GM19463 (cell line): ENCODE results near the gene SUSD5.

Experiments
- ATAC-seq: cut with Tn5 transposase; IDR thresholded peaks from one replicate; pipeline ENCODE4 v1.9.1; 2021; ENCODE audit warnings: mild to moderate bottlenecking, moderate library complexity; ENCODE audit not compliant: unreplicated experiment

The SUSD5 gene

DNA sequence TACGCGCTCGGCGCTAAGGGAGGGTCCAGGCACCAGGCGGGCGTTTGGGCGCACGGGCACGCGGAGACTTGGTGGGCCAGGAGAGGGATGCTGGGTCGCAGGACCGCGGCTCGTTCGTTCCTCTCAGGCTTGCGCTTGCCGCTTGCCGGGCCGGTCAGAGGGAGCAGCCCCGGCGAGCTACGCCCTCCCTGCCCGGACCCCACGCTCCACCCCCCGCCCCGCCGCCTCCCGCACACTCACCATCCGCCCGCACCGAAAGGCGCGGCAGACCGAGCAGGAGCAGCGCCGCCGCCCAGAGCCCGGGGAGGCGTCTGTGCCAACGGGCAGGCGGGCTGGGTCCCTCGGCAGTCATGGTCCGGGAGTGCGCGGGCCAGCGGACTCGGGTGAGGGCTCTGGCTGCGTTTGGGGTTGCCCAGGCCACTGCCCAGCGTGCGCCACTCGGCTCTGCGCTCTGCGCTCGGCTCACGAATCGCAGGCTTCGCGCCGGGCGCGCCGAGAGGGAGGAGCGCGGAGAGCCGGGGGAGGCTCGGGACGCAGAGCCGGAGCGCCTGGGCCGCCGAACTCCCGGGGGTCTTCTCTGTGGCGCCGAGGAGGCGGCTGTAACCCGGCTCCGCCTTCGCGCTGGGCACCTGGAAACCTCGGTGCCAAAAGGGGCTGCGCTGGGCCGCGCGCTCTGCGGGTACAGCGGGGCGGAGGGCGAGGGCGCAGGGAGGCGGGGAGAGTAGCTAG lies at the start of gene SUSD5:
TSS of gene SUSD5 (minus strand) at position 365 of the 729 bp plus-strand sequence. CDS start at position 352, 13 bp downstream.
- ATAC-seq, result no peak

- ATAC-seq, result no peak
These were observed 41.5 kb upstream of the SUSD5 start for GRCh38 chr3:33260104-33260503.

DNA sequence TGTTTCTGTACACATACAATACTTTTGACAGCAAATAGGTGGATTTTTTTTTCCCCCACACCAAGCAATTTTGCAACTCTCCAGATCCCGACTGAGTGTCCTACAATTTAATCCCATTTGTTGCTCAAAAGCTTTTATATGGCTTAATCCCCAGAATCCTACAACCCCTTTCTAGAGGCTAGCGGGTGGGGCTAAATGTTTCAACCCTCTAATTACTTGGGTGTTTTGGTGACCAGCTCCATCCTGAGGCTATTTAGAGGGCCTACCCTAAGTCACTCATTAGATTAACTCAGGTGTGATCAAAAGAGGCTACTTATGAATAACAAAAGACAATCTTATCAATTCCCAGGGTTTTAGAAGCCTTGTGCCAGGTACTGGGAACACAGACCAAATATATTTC lies 37.6 kb upstream of the SUSD5 start:
- no peak for ATAC-seq

DNA sequence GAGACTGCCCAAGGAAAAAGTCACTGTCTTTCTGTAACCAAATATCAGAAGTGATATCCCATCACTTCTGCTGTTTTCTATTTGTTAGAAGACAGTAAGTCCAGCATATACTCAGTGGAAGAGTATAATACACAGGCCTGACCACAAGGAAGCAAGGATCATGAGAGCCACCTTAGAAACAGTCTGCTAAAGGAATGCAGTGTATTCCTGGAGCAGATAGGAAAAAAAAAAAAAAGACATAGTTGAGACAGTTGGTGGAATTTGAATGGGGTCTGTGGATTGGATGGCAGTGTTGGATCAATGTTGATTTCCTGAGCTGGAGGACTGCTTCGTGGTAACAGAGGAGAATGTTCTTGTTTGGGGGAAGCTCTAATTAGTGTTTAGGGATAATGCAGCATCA lies 32.1 kb upstream of the SUSD5 start:
- no peak for ATAC-seq

DNA sequence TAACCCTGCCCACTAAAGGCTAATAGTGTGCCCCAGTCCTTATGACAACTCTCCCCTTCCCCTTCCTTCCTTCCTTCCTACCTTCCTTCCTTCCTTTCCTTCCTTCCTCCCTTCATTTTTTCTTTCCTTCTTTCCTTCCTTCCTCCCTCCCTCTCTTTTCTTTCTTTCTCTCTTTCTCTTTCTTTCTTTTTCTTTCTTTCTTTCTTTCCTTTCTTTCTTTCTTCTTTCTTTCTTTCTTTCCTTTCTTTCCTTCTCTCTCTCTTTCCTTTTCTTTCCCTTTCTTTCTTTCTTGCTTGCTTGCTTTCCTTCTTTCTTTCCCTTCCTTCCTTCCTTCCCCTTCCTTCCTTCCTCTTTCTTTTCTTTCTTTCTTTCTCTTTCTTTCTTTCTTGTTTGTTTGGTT lies 28.2 kb upstream of the SUSD5 start:
- no peak for ATAC-seq

DNA sequence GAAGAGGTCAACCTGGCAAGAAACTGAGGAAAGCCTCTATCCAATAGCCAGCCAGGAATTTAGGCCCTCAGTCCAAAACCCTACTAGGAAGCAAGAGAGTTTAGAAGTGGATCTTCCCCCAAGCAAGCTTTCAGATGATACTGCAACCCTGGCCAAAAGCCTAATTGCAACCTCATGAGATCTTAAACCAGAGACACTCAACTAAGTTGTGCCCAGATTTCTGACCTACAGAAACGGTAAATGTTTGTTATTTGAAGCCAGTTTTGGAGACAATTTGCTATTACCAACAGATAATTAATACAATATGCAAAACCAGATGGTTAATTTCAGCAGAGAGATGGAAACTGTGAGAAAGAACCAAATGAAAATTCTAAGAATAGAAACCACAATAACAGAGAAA lies 21.7 kb upstream of the SUSD5 start:
- ATAC-seq, result no peak

DNA sequence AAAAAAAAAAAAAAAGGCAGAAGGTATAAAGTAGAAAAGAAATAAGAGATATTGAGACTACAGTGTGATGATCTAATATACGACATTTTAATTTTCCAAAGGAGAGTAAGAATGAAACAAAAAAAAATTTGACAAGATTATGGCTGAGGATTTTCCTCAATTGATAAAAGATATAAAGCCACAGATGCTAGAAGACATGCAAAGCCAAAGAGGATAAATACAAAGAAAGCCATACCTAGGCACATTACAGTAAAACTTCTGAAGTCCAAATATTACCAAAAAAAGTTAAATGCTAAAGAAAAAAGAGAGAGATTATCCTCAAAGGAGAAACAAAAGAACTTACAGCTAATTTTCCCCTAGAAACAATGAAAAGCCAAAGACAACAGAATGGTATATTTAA lies 20.3 kb upstream of the SUSD5 start:
- no peak for ATAC-seq

DNA sequence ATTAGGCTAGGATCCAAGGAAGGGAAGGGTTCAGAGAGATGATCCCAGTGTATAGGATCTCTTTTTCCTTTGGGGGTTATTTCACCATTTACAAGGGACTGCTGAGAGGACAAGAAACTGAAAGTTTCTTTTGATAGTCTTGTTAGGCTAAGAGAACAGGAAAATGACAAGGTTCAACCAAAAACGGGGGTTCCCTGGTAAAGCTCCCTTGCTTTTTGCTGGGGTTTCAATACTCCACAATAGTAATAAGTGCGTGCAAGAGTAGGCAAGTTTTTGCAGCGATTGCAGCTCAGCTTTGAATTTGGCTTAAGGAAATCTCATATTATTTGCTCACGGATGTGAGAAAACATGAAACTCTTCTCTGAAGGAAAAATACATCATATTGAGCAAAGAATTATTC lies 18.8 kb upstream of the SUSD5 start:
- ATAC-seq, result no peak

GRCh38 chr3:33236005-33236404 lies 17.4 kb upstream of the SUSD5 start:
- ATAC-seq, result no peak

- ATAC-seq, result no peak
These were observed 15.3 kb upstream of the SUSD5 start for GRCh38 chr3:33233884-33234283.

- ATAC-seq, result no peak
These were observed 13.3 kb upstream of the SUSD5 start for GRCh38 chr3:33231756-33232465.

- ATAC-seq, result no peak
These were observed 11.3 kb upstream of the SUSD5 start for GRCh38 chr3:33229947-33230346.

DNA sequence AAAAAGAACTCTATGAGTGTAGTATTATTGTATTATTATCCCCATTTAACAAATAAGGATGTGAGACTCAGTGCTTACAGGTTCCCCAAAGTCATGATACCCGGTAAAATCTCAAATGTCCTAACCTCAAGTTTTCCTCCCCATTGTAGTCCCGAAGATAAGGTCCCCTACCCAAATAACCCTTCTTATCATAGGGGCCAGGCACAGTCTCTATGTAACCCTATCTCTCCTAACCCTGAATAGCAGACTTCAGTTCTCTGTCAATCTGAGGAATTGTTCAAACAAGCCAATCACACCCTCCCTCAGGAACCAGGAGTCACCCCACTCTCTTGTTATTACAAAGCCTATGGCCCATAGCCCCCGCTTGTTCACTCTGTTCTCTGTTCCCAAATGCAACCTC lies 10.5 kb upstream of the SUSD5 start:
- no peak for ATAC-seq

- ATAC-seq, result no peak
These were observed 2.6 kb upstream of the SUSD5 start for GRCh38 chr3:33221241-33221640.

DNA sequence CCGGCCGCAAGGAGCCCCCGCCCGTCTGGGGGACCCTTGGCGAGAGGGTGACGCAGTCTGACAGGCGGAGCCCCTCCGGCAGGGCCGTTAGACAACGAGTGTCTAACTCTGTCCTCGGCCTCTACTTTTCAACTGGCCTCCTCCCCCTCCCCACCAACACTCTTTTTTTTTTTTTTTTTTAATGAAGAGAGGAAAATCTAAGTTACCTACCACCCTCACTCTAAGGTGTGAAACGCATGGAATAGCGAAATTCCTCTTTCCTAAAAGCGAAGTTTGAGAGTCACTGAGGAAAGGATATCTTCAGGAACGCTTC lies 521 bp upstream of the SUSD5 start:
- ATAC-seq, result no peak

DNA sequence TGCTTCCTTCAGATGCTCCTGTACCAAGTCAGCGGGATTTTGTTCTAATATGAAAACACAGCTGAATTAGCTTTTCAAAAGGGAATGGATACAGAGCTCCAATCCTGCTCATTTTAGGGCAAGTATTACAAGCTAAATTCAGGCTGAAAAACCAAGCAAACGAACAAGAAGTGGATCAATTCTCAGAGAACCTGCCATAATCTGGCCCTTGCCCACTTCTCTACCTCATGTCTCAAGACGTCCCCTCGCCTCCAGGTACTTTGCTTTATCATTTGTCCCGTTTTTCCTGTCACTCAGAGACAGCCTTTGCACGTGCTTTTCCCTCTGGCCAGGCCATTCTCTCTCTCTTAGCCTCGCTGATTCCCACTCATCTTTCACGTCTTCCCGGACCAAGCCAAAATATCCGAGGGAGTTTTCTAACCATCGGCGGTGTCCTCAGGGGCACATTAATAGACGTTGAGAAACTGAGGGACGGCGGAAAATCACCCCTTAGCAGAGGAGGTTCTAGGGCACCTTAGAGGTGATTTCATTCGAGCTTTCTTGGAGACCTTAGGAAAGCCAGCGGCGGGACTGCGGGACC lies 654 bp downstream of the SUSD5 start:
- ATAC-seq, result no peak

DNA sequence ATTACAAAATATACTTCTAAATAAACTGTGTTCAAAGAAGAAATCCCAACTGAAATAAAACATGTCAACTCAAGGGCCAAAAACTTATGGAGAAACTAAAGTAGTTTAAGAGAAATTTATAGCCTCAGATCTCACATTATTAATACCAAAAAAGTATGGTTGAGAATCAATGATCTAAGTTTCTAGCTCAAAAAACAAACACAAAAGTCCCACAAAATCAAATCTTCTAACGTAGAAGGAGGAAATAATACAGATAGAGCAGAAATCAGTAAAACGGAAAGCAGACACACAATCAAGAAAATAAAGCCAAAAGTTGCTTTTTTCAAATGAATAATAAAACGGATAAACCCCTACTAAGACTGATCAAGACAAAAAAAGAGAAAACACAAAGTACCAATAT lies 2.9 kb downstream of the SUSD5 start:
- no peak for ATAC-seq

- no peak for ATAC-seq
These were observed 6.2 kb downstream of the SUSD5 start for GRCh38 chr3:33212406-33212805.

DNA sequence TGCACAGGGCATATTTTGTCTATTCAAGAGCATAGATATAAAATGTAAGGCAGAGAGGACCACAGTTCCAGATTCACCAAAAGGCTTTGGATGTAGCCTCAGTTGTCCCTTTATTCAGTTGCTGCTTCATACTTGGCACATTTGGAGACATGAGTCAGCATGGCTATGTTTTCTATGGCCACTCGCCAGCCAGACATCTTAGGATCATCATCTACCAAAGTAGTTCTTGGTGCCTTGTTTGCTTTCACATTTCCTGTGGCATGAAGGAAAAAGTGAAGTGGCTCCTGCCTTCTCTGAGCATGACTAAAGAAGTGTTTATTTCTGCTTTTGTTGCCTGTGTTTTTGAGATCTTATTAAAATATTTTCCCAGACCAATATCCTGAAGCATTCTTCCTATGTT lies 7.2 kb downstream of the SUSD5 start:
- no peak for ATAC-seq

GRCh38 chr3:33209357-33209756 lies 9.3 kb downstream of the SUSD5 start:
- no peak for ATAC-seq

DNA sequence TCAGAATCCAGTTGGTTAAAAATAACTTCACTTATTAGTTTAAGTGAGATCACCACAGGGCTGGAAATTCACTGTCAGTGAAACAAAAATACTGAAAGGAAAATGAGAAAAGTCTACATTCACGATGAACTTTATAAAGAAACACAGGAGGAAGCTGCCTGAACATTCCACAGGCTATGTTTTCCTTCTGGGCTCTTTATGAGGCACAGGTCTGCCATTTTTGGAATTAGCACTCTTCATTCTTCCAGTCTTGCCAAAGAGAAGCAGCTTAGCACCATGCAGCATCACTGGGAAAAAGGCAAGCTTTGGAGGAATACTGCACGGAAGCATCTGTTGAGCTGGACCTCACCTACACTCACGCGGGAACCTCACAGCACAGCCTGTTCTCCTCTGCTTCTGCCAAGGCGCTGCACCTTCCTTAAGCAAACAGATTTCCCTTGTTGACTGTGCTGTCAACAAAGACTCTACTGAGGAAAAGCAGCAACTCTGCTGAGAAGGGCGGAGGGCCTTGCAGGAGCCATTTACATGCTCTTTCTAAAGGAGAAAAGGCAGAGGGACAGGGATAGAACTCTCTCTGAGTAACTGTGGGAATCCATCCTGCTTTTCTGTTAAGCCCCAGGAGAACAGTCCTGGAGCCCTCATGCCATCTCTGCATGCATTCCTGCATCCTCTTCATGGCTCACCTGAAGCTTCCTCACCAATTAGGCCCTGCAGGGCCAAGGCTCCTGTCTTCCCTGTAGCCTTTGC lies 15.7 kb downstream of the SUSD5 start:
- ATAC-seq, result no peak

DNA sequence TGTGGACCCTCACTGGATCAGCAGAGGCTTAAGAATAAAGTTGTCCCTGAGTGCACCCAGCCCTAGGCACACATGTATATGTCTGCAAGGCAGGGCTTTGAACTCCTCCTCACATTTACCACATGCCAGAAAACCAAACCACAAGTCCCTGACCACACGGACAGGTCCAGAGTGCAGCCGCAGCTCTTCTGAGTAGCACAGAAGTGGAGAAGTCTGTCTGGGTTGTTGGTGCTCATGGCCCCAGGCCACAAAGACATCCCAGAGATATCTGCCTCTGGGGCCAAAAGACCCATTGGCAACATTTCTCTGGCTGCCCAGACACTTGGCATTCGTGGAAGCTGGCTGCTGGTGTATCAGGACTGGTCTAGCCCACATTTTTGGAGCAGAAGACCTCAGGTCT lies 17.4 kb downstream of the SUSD5 start:
- no peak for ATAC-seq
